Measurements from ENCODE around the gene TBCD.

Gene TBCD

DNA sequence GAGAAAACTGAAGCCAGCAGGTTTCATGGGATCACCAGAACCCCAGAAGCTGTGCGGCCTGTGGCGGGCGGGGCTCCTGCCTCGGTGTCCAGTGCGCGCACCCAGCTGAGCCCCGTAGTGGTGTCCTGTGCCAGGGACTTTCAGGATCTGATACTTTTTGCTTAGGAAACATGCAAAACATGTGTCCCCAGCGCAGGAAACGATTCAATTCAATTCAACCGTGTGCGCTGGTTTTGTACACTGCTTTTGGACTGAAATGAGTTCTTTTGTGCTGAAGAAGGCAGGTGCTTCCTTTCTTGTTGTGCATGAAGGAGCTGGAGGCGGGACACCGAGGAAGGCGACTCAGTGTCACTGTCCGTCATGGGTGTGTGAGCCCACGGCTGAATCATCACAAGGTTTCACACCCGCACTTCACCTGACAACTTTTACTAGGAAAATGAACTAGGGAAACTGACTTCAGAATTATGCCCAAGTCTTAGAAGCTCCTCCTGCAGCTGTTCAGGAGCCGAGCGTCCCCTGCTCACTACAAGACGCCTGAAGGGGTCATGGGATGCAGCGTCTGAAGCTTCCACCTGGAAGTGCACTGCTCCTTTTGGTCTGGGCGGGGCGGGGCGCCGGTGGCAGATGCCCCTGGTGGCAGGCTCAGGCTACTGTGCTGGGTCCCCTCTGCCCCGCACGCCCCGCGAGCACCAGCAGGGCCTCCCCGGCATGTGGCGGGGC is 119.4 kb downstream of the TBCD start:
- peak; percentile 60 for TF ChIP-seq CTCF (IDR thresholded peaks at IDR 0.05; ENCODE audit: low read depth, low read length, missing control alignments)
- H3K4me3 ChIP-seq (ENCODE audit: low read depth, low read length): no peak overlapping the region
- peak; percentile 82 for DNase-seq (ENCODE audit: low read depth)

- no peak for TF ChIP-seq CTCF (IDR thresholded peaks at IDR 0.05; ENCODE audit: low read depth, low read length, missing control alignments)
- DNase-seq (ENCODE audit: low read depth): no peak
- no peak overlapping the region for H3K4me3 ChIP-seq (ENCODE audit: low read depth, low read length)
Observed at GRCh38 chr17:82871776-82872561, 120.1 kb downstream of the TBCD start.

DNA sequence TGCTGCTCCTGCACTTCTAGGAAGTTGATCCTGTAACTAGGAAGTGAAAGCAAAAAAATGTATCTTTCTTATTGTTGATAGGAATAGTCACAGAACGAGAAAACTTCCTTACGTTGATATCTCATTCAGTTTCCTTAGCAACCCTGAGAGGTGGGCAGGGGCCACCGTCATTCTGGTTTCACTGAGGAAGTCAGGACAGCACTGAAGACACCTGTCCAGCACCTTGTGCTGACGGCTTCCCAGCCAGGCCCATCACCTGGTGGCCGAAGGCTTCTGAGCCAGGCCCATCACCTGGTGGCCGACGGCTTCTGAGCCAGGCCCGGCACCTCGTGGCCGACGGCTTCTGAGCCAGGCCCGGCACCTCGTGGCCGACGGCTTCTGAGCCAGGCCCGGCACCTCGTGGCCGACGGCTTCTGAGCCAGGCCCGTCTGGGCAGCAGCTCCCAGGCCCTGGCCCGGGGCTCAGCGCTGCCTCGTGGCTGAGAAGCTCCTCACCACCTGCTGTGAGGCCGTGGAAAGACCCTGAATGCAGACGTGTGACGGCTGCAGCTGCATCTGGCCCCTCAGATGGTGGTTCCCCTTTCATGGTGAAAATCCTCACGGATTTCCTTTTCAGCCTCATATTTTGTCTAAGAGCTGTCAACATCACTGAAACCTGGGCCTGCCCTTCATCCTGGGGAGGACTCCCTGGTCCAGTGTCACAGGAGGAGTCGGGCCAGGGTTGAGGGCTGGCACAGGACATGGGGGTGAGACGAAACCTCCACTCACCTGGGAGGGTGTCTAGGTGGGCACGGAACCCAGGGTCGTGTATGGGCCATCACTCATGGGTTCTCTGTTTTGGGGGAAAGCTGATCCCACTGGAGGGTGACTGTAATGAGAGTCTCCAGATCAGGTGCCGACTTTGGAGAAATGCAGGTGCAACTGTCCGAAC is 121.0 kb downstream of the TBCD start:
- no peak for DNase-seq (ENCODE audit: low read depth)
- TF ChIP-seq CTCF (IDR thresholded peaks at IDR 0.05; ENCODE audit: low read depth, low read length, missing control alignments): no peak
- H3K4me3 ChIP-seq (ENCODE audit: low read depth, low read length): no peak overlapping the region

GRCh38 chr17:82873521-82873920 is 121.7 kb downstream of the TBCD start:
- no peak for TF ChIP-seq CTCF (IDR thresholded peaks at IDR 0.05; ENCODE audit: low read depth, low read length, missing control alignments)
- no peak overlapping the region for H3K4me3 ChIP-seq (ENCODE audit: low read depth, low read length)
- no peak for DNase-seq (ENCODE audit: low read depth)

- DNase-seq (ENCODE audit: low read depth): no peak
- TF ChIP-seq CTCF (IDR thresholded peaks at IDR 0.05; ENCODE audit: low read depth, low read length, missing control alignments): no peak
- no peak overlapping the region for H3K4me3 ChIP-seq (ENCODE audit: low read depth, low read length)
Observed at GRCh38 chr17:82874011-82874835, 122.4 kb downstream of the TBCD start.

- TF ChIP-seq CTCF (IDR thresholded peaks at IDR 0.05; ENCODE audit: low read depth, low read length, missing control alignments): no peak
- no peak overlapping the region for H3K4me3 ChIP-seq (ENCODE audit: low read depth, low read length)
- DNase-seq (ENCODE audit: low read depth): no peak
Observed at GRCh38 chr17:82875407-82875856, 123.6 kb downstream of the TBCD start.

Measured in GM12864 (cell line).